ENCODE results near the gene CNOT9. TPM values are rescaled to one million over a fixed set of nuclear protein-coding genes. Genes with fewer than 3 reads are reported as not detected.

Gene CNOT9
- total and polyA plus RNA-seq, 9 donors, result 16.2 to 53.9 (median 33.2) TPM

- DNase-seq, result no peak
- H3K36me3 ChIP-seq, result no peaks in the 10 kb centered on the region
- H3K4me1 ChIP-seq (ENCODE audit: insufficient read depth), result no peaks in the 10 kb centered on the region
- H3K9me3 ChIP-seq, result no peaks in the 10 kb centered on the region
- TF ChIP-seq EP300 (IDR thresholded peaks at IDR 0.05) (no peak), POLR2A (IDR thresholded peaks at IDR 0.05) (no peak)
- WGBS, 3 donors, result 78 to 87% (median 83%) methylated on average over 15 to 17 of the region's 17 CpGs
- H3K4me3 ChIP-seq, result no peak overlapping the region
- H3K27ac ChIP-seq, result no peak overlapping the region
- no peaks in the 10 kb centered on the region for H3K27me3 ChIP-seq
- intact Hi-C loops (cut with DNase I), result no loop called here
These were observed 74.1 kb downstream of the CNOT9 start for GRCh38 chr2:218642786-218643185.

GRCh38 chr2:218643751-218644310, 75.2 kb downstream of the CNOT9 start:
- no peak overlapping the region for H3K4me3 ChIP-seq
- DNase-seq, result no peak
- H3K27me3 ChIP-seq, result no peaks in the 10 kb centered on the region
- H3K4me1 ChIP-seq (ENCODE audit: insufficient read depth), result no peaks in the 10 kb centered on the region
- H3K9me3 ChIP-seq, result no peaks in the 10 kb centered on the region
- TF ChIP-seq EP300 (IDR thresholded peaks at IDR 0.05) (no peak), POLR2A (IDR thresholded peaks at IDR 0.05) (no peak)
- TF ChIP-seq, protein P1, sequence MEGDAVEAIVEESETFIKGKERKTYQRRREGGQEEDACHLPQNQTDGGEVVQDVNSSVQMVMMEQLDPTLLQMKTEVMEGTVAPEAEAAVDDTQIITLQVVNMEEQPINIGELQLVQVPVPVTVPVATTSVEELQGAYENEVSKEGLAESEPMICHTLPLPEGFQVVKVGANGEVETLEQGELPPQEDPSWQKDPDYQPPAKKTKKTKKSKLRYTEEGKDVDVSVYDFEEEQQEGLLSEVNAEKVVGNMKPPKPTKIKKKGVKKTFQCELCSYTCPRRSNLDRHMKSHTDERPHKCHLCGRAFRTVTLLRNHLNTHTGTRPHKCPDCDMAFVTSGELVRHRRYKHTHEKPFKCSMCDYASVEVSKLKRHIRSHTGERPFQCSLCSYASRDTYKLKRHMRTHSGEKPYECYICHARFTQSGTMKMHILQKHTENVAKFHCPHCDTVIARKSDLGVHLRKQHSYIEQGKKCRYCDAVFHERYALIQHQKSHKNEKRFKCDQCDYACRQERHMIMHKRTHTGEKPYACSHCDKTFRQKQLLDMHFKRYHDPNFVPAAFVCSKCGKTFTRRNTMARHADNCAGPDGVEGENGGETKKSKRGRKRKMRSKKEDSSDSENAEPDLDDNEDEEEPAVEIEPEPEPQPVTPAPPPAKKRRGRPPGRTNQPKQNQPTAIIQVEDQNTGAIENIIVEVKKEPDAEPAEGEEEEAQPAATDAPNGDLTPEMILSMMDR (IDR thresholded peaks at IDR 0.05), result no peak
- H3K27ac ChIP-seq, result no peak overlapping the region
- intact Hi-C loops (cut with DNase I), result no loop called here
- H3K36me3 ChIP-seq, result no peaks in the 10 kb centered on the region
- 80 to 85% (median 82%) methylated on average over 10 of the region's 10 CpGs for WGBS, 3 donors

DNA sequence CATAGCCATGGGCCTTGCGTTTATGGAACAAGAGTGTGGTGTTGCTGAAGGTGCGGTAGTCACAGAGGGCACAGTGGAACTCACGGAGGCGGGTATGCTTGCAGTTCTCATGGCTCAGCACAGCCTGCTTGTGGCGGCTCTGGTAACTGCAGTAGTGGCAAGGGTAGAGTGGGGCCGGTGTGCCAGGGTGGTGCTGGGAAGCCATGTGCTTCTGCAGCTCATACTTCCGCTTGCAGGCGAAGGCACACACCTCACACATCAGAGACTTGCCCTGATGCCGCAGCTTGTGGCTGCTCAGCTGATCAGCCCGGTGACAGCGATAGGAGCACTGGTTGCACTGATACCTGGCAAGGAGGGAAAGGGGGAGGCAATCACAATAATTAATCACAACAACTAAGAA, 76.1 kb downstream of the CNOT9 start:
- Histone ChIP-seq H3K27ac (no peak overlapping the region), H3K27me3 (no peaks in the 10 kb centered on the region), H3K4me3 (no peak overlapping the region), H3K4me1 (ENCODE audit: insufficient read depth) (no peaks in the 10 kb centered on the region), H3K36me3 (no peaks in the 10 kb centered on the region), H3K9me3 (no peaks in the 10 kb centered on the region)
- TF ChIP-seq POLR2A (IDR thresholded peaks at IDR 0.05) (no peak), EP300 (IDR thresholded peaks at IDR 0.05) (no peak)
- TF ChIP-seq, protein P1 (IDR thresholded peaks at IDR 0.05), result no peak
- intact Hi-C loops (cut with DNase I), result no loop called here
- 85 to 92% (median 89%) methylated on average over 11 of the region's 11 CpGs for WGBS, 3 donors
- no peak for DNase-seq

- Histone ChIP-seq H3K27ac (no peak overlapping the region), H3K4me1 (ENCODE audit: insufficient read depth) (no peaks in the 10 kb centered on the region), H3K36me3 (no peaks in the 10 kb centered on the region), H3K27me3 (no peaks in the 10 kb centered on the region), H3K4me3 (no peak overlapping the region), H3K9me3 (no peaks in the 10 kb centered on the region)
- WGBS, 3 donors, result 88 to 100% (median 93%) methylated on average over 1 of the region's 1 CpG
- no peak for DNase-seq
- TF ChIP-seq POLR2A (IDR thresholded peaks at IDR 0.05), result no peak
- TF ChIP-seq, protein P1 (IDR thresholded peaks at IDR 0.05), result no peak
- no peak for TF ChIP-seq EP300 (IDR thresholded peaks at IDR 0.05)
- intact Hi-C loops (cut with DNase I), result no loop called here
These were observed 76.5 kb downstream of the CNOT9 start for GRCh38 chr2:218645126-218645525.

Small RNA genes lying within 50 kb of the gene (small RNA-seq; reads per million reads assigned to genes)
- not detected for gene RNU6-136P

Other genes with a start within 250 kb of the CNOT9 start
- gene CATIP, start 212.0 kb upstream of the CNOT9 start, total RNA-seq, result 1 to 10 TPM in 5 of 7 donors, not detected in 2; 1.2 to 9.4 (median 1.4) TPM
- under 1 TPM in 1 of 2 donors, not detected in 1; 0.12 TPM for gene CATIP, start 212.0 kb upstream of the CNOT9 start, polyA plus RNA-seq
- gene SLC11A1, start 186.6 kb upstream of the CNOT9 start, total RNA-seq, result 10 to 100 TPM in 3 of 7 donors, 1 to 10 TPM in 4; 1.0 to 28.9 (median 8.7) TPM
- 1 to 10 TPM in 1 of 2 donors, under 1 TPM in 1; 0.83 to 3.0 TPM for gene SLC11A1, start 186.6 kb upstream of the CNOT9 start, polyA plus RNA-seq
- gene CTDSP1, start 169.0 kb upstream of the CNOT9 start, total RNA-seq, result 100 to 1,000 TPM in 5 of 7 donors, 10 to 100 TPM in 2; 68.8 to 211 (median 159) TPM
- 100 to 1,000 TPM in 1 of 2 donors, 10 to 100 TPM in 1; 38.6 to 135 TPM for gene CTDSP1, start 169.0 kb upstream of the CNOT9 start, polyA plus RNA-seq
- gene VIL1, start 149.7 kb upstream of the CNOT9 start, total RNA-seq, result 1 to 10 TPM in 1 of 7 donors, under 1 TPM in 1, not detected in 5; 0.38 to 1.3 TPM
- under 1 TPM in 1 of 2 donors, not detected in 1; 0.05 TPM for gene VIL1, start 149.7 kb upstream of the CNOT9 start, polyA plus RNA-seq
- gene USP37, start 488 bp upstream of the CNOT9 start, total RNA-seq, result 10 to 100 TPM; 13.3 to 56.8 (median 21.3) TPM
- gene USP37, start 488 bp upstream of the CNOT9 start, polyA plus RNA-seq, result 1 to 10 TPM; 4.2 to 6.1 TPM
- 1 to 10 TPM in 3 of 7 donors, under 1 TPM in 4; 0.24 to 1.5 (median 0.91) TPM for gene PLCD4, start 39.1 kb downstream of the CNOT9 start, total RNA-seq
- gene PLCD4, start 39.1 kb downstream of the CNOT9 start, polyA plus RNA-seq, result under 1 TPM; 0.21 to 0.88 TPM
- 10 to 100 TPM; 10.9 to 33.9 (median 24.0) TPM for gene ZNF142, start 90.8 kb downstream of the CNOT9 start, total RNA-seq
- gene ZNF142, start 90.8 kb downstream of the CNOT9 start, polyA plus RNA-seq, result 1 to 10 TPM; 7.0 to 8.2 TPM
- 10 to 100 TPM; 14.7 to 45.2 (median 35.0) TPM for gene BCS1L, start 90.8 kb downstream of the CNOT9 start, total RNA-seq
- 10 to 100 TPM; 31.5 to 34.4 TPM for gene BCS1L, start 90.8 kb downstream of the CNOT9 start, polyA plus RNA-seq
- 10 to 100 TPM; 11.7 to 38.6 (median 25.7) TPM for gene RNF25, start 103.2 kb downstream of the CNOT9 start, total RNA-seq
- gene RNF25, start 103.2 kb downstream of the CNOT9 start, polyA plus RNA-seq, result 10 to 100 TPM; 26.5 to 45.9 TPM
- 10 to 100 TPM; 26.8 to 93.2 (median 39.1) TPM for gene STK36, start 103.2 kb downstream of the CNOT9 start, total RNA-seq
- gene STK36, start 103.2 kb downstream of the CNOT9 start, polyA plus RNA-seq, result 10 to 100 TPM; 28.7 to 38.5 TPM
- gene TTLL4, start 142.0 kb downstream of the CNOT9 start, total RNA-seq, result 10 to 100 TPM; 12.4 to 19.6 (median 17.6) TPM
- gene TTLL4, start 142.0 kb downstream of the CNOT9 start, polyA plus RNA-seq, result 10 to 100 TPM in 1 of 2 donors, 1 to 10 TPM in 1; 6.9 to 17.2 TPM
- 10 to 100 TPM; 22.0 to 59.5 (median 34.4) TPM for gene CYP27A1, start 213.3 kb downstream of the CNOT9 start, total RNA-seq
- 10 to 100 TPM; 30.0 to 39.0 TPM for gene CYP27A1, start 213.3 kb downstream of the CNOT9 start, polyA plus RNA-seq